Heart right ventricle (tissue), 16 donors: Measurements from ENCODE around the gene GABARAPL1. TPM values are rescaled to one million over a fixed set of nuclear protein-coding genes. Genes with fewer than 3 reads are reported as not detected.
"Not testable (repeated sequence)": the region's sequence is repeated elsewhere in the genome, so short reads cannot be mapped to it uniquely, and the experiment has no call there.

Experiments
- ATAC-seq, 8 donors: fragments of 200-7000 bp; cut with Tn5 transposase; one replicate each; pipeline ENCODE4 v1.9.1; 2020; ENCODE audit warnings: mild to moderate bottlenecking in 8 of 8, moderate library complexity in 8 of 8, moderate number of reproducible peaks in 1 of 8
- DNase-seq, 2 donors: peaks; one replicate each; pipeline ENCODE4 v3.0.0-alpha.2; 2020
- H3K27ac ChIP-seq, 10 donors: fragments of 200-600 bp; sonication (generic) in 2 of 10; one replicate each; pipeline versions ENCODE4 v1.5.0 to v1.8.0; 2020 to 2022; ENCODE audit warnings: mild to moderate bottlenecking in 3 of 10
- H3K27me3 ChIP-seq, 7 donors: fragments of 200-600 bp; one replicate each; pipeline ENCODE4 v1.8.0; 2021 to 2022; ENCODE audit warnings: mild to moderate bottlenecking in 2 of 7
- H3K36me3 ChIP-seq, 9 donors: fragments of 200-600 bp; sonication (generic) in 1 of 9; one replicate each; pipeline versions ENCODE4 v1.5.0 to v1.8.0; 2020 to 2022; ENCODE audit warnings: mild to moderate bottlenecking in 2 of 9
- H3K4me1 ChIP-seq, 9 donors: fragments of 200-600 bp; sonication (generic) in 1 of 9; one replicate each; pipeline versions ENCODE4 v1.5.0 to v1.8.0; 2020 to 2022; ENCODE audit warnings: mild to moderate bottlenecking in 4 of 9
- H3K4me3 ChIP-seq, 10 donors: fragments of 200-600 bp; sonication (generic) in 2 of 10; one replicate each; pipeline versions ENCODE4 v1.5.0 to v1.8.0; 2020 to 2022; ENCODE audit warnings: mild to moderate bottlenecking in 7 of 10, moderate library complexity in 2 of 10
- H3K9me3 ChIP-seq, 11 donors: fragments of 200-600 bp in 10 of 11; sonication (generic) in 2 of 11; one replicate each; pipeline versions ENCODE4 v1.5.0 to v1.8.0; 2013 to 2022; ENCODE audit warnings: mild to moderate bottlenecking in 2 of 11, control low read depth in 1 of 11, moderate library complexity in 1 of 11
- WGBS, 2 donors: extraction: QIAGEN DNeasy Blood & Tissue Kit; methylation state at CpG; one replicate each; pipeline ENCODE4 v1.1.7; 2013; ENCODE audit warnings: inconsistent platforms in 1 of 2; 5-methylcytosine and 5-hydroxymethylcytosine counted together
- intact Hi-C, 10 donors: fragments of 100-400 bp; cut with DNase I; formaldehyde crosslinking; loops; one replicate each; pipeline versions ENCODE4 v1.11.1 to v1.14.2; 2022
- polyA plus RNA-seq, 2 donors: library from polyadenylated mRNA; stranded (reverse); fragments of 200-250 nt; gene quantifications; one replicate each; pipeline ENCODE4 v1.2.3, GENCODE V29; 2013
- total RNA-seq, 10 donors: library from RNA; stranded (reverse); fragmentation: NEBNext Ultra II Directional in 3 of 10; extraction: Animal tissue kit (Norgen Biotek cat#: 25700) in 3 of 10; gene quantifications; one replicate each; pipeline versions ENCODE4 v1.2.1 to v1.2.4, GENCODE V29; 2021 to 2023
- TF ChIP-seq, protein P1 (sequence below), 9 donors: fragments of 200-600 bp; sonication (generic) in 2 of 9; IDR thresholded peaks; one replicate each; pipeline versions ENCODE4 v1.5.0 to v1.8.0; 2021 to 2022; ENCODE audit warnings: antibody characterized with exemption in 9 of 9, mild to moderate bottlenecking in 5 of 9, moderate library complexity in 1 of 9
- donor health status: Arrhythmogenic right ventricular cardiomyopathy.
- donor health status: ischemic (EF 13 %, LVEDD 7.1; RV severe dilation, severe dysfunction).
- donor health status: healthy with polysubstance abuse.
- donor health status: DM: no; HTN: yes; CAD: no.
- donor health status: DM: no; HTN: no; CAD: no.
- donor health status: ischemic (EF 25% LVEDD 6.9; RV normal size, moderate dysfunction).
- donor health status: ischemic (EF 25% LVEDD 5.7; RV mildly dilated, moderate dysfunction).
- donor health status: healthy.
- donor health status: DM: yes; HTN: yes; CAD: no.
- donor health status: Ischemic cardiomyopathy.
- donor health status: ischemic (EF 35%, LVEDD 5.7; RV mildly dilated, moderate dysfunction).
- donor health status: nonischemic (EF 11% LVEDD 7.7; RV severe dilation, severe dysfunction).
- donor health status: DM: yes; HTN: yes; CAD: no.
- donor health status: PGD.
- donor health status: ischemic (EF 29% LVEDD 5.4; RV normal size, mild dysfunction).
- donor health status: nonischemic (EF 23%, LVEDD 6.1; RV moderate dilation, normal function).

GABARAPL1 gene
- total and polyA plus RNA-seq, 12 donors: 111 to 512 (median 385) TPM

DNA sequence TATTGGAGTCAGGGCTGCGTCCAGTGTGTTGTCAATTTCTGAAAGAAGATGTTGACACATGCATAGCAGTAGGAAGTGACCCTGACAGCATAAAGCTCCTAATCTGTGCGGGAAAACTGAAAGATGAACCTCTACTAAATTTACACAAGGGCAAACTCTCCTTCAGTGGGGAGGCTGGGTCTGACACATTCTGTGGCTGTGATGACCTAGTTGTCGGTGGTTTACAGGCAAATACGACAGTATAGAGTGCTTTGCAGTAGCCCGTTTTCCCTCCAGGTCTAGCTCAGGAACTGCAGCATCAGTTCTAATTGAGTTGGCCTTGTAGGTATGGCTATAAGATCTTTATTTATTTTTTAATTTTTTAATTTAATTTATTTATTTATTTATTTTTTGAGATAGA, 14.8 kb upstream of the GABARAPL1 start:
- no peak overlapping the region for H3K4me3 ChIP-seq
- 83 to 88% methylated on average over 5 of the region's 5 CpGs for WGBS, 2 donors
- intact Hi-C loops: no loop called here
- H3K27ac ChIP-seq: no peak overlapping the region
- peaks cover 0 to 7% (median 0%) of the 10 kb centered on the region in 9 donors for H3K4me1 ChIP-seq
- H3K27me3 ChIP-seq: peaks cover 0 to 3% (median 0%) of the 10 kb centered on the region in 7 donors
- TF ChIP-seq, protein P1, sequence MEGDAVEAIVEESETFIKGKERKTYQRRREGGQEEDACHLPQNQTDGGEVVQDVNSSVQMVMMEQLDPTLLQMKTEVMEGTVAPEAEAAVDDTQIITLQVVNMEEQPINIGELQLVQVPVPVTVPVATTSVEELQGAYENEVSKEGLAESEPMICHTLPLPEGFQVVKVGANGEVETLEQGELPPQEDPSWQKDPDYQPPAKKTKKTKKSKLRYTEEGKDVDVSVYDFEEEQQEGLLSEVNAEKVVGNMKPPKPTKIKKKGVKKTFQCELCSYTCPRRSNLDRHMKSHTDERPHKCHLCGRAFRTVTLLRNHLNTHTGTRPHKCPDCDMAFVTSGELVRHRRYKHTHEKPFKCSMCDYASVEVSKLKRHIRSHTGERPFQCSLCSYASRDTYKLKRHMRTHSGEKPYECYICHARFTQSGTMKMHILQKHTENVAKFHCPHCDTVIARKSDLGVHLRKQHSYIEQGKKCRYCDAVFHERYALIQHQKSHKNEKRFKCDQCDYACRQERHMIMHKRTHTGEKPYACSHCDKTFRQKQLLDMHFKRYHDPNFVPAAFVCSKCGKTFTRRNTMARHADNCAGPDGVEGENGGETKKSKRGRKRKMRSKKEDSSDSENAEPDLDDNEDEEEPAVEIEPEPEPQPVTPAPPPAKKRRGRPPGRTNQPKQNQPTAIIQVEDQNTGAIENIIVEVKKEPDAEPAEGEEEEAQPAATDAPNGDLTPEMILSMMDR (IDR thresholded peaks at IDR 0.05): no peak
- DNase-seq (no peak), ATAC-seq (no peak)
- no peaks in the 10 kb centered on the region for H3K36me3 ChIP-seq
- no peaks in the 10 kb centered on the region for H3K9me3 ChIP-seq

DNA sequence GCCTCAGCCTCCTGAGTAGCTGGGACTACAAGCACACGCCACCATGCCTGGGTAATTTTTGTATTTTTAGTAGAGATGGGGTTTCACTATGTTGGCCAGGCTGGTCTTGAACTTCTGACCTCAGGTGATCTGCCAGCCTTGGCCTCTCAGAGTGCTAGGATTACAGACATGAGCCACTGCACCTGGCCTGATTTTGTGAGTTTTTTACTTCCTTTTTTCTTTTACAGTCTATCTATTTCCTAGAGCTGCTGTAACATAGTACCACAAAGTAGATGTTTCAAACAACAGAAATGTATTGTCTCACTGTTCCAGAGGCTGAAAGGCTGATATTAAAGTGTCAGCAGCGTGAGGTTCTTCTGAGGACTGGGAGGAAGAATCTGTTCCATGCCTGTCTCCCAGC, 8.2 kb upstream of the GABARAPL1 start:
- H3K27me3 ChIP-seq, H3K9me3 ChIP-seq, H3K36me3 ChIP-seq, H3K27ac ChIP-seq, intact Hi-C loops, ATAC-seq, H3K4me3 ChIP-seq, H3K4me1 ChIP-seq, DNase-seq: not testable (repeated sequence)
- 84 to 86% methylated on average over 2 of the region's 2 CpGs for WGBS, 2 donors

DNA sequence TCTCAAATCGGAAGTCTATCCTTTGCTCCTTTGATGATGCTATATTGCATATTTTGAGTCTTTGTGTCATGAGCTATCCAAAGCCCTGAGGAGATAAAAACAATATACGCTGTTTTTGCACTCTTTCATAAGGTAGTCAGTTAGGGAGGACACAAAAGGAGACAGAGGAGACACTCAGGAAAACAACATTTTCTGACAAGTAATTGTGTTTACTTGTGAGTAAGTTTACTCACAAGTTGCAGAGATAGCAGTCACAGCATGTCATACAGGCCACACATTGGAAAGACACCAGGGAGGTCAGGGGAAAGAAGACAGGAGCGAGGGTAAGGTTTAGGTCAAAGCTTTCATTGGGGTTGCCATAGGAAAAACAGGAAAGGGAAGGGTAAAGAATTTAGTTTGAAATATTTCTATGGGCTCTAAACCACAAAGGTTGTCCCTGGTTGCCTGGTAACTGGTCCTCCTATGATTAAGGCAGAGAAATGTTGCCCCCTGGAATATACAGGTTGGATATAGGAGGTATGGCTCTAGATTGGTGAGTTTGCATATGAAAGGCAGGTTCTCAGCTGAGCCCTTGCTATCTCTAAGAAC, 7.4 kb upstream of the GABARAPL1 start:
- Histone ChIP-seq H3K36me3 (no peaks in the 10 kb centered on the region), H3K4me3 (no peak overlapping the region), H3K27me3 (no peaks in the 10 kb centered on the region), H3K9me3 (no peaks in the 10 kb centered on the region), H3K27ac (no peak overlapping the region), H3K4me1 (no peaks in the 10 kb centered on the region)
- DNase-seq (no peak), ATAC-seq (no peak)
- intact Hi-C loops: no loop called here
- TF ChIP-seq, protein P1 (IDR thresholded peaks at IDR 0.05): no peak
- WGBS, 2 donors: 91 to 93% methylated on average over 3 of the region's 3 CpGs

DNA sequence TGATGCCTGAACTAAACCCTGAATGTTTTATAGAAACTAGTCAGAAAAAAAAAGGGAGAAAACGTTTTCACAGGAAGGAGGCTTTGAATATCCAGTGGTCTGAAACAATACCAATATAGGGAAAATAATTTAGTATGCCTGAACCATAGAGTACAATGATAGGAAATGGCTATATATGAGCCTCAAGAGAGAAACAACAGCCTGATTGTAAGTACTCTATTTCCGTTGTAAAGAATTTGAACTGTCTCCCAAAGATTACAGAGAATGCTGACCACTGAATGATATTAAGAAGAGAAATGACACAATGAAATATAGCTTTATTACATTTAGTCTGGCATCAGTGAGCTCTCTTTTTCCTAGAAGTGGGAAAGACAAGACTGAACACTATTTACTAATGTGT, 5.5 kb upstream of the GABARAPL1 start:
- Histone ChIP-seq H3K27ac (peak overlapping the region in 2 of 10 donors; percentile 20 to 21), H3K36me3 (no peaks in the 10 kb centered on the region), H3K4me1 (peaks cover 0 to 6% (median 0%) of the 10 kb centered on the region in 9 donors), H3K9me3 (no peaks in the 10 kb centered on the region), H3K27me3 (no peaks in the 10 kb centered on the region), H3K4me3 (no peak overlapping the region)
- intact Hi-C loops: no loop called here
- 17 to 24% methylated on average over 2 of the region's 2 CpGs for WGBS, 2 donors
- ATAC-seq (no peak), DNase-seq (no peak)
- TF ChIP-seq, protein P1 (IDR thresholded peaks at IDR 0.05): no peak

DNA sequence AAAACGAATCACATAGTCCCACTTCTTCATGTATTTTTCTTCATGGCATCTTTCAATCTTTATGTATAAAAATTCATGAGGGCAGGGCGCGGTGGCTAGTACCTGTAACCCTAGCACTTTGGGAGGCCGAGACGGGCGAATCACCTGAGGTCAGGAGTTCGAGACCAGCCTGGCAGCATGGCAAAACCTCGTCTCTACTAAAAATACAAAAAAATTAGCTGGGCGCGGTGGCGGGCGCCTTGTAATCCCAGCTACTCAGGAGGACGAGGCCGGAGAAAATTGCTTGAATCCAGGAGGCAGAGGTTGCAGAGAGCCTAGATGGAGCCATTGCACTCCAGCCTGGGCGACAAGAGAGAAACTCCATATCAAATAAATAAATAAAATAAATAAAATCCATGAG, 2.5 kb upstream of the GABARAPL1 start:
- whole genome bisulfite sequencing, 2 donors: 92 to 98% methylated on average over 15 of the region's 15 CpGs
- intact Hi-C loops: loop anchor here in 4 of 10 donors (5.0 to 10.0 kb wide), 3 partner anchors 152 to 515 kb away; partner anchors contain the start of gene YBX3 (in 4 of the 4)
- no peak for DNase-seq
- Histone ChIP-seq H3K27ac (no peak overlapping the region), H3K36me3 (no peaks in the 10 kb centered on the region), H3K9me3 (no peaks in the 10 kb centered on the region), H3K27me3 (no peaks in the 10 kb centered on the region), H3K4me3 (no peak overlapping the region), H3K4me1 (peaks cover 0 to 22% (median 9%) of the 10 kb centered on the region in 9 donors)
- TF ChIP-seq, protein P1 (IDR thresholded peaks at IDR 0.05): no peak
- ATAC-seq: no peak
